WTC11 (cell line): ENCODE results near the gene CHD6. TPM values are rescaled to one million over a fixed set of nuclear protein-coding genes. Genes with fewer than 3 reads are reported as not detected.

ENCODE experiments used
- ATAC-seq: fragments of 200-7000 bp; cut with Tn5 transposase; 2 replicates; pipeline ENCODE4 v1.10.0; 2021; ENCODE audit warnings: mild to moderate bottlenecking, moderate library complexity
- CTCF ChIA-PET: fragments of 300-600 bp; sonication (Branson Sonifier 250); formaldehyde crosslinking; loops from one replicate; lab custom pipeline; 2021; ENCODE audit warnings: antibody characterized with exemption; lab: Charles Lee
- POLR2A ChIA-PET: fragments of 350-600 bp; sonication (Branson Sonifier 250); formaldehyde crosslinking; loops from one replicate; lab custom pipeline; 2021; ENCODE audit warnings: antibody characterized with exemption; lab: Charles Lee
- DNase-seq: peaks from one replicate; pipeline ENCODE4 v3.0.0; 2021; ENCODE audit warnings: low spot score
- H3K27ac Mint-ChIP-seq: 2 replicates; pipeline ENCODE4 v1.8.0; 2021; ENCODE audit warnings: mixed read lengths
- H3K27me3 Mint-ChIP-seq: 2 replicates; pipeline ENCODE4 v1.8.0; 2021; ENCODE audit warnings: low read depth, mild to moderate bottlenecking, moderate library complexity, mixed read lengths
- H3K36me3 Mint-ChIP-seq: 2 replicates; pipeline ENCODE4 v1.8.0; 2021; ENCODE audit warnings: mixed read lengths
- H3K4me1 Mint-ChIP-seq: 2 replicates; pipeline ENCODE4 v1.8.0; 2022; ENCODE audit warnings: mixed read lengths
- H3K4me3 Mint-ChIP-seq: 2 replicates; pipeline ENCODE4 v1.8.0; 2021; ENCODE audit warnings: mild to moderate bottlenecking, moderate library complexity, mixed read lengths
- H3K9me3 Mint-ChIP-seq: 2 replicates; pipeline ENCODE4 v1.8.0; 2021; ENCODE audit warnings: mixed read lengths
- ATF6 ChIP-seq: sonication (generic); formaldehyde crosslinking; IDR thresholded peaks from 2 replicates; pipeline ENCODE4 v1.8.1; 2023; ENCODE audit warnings: mild to moderate bottlenecking, missing genetic modification reagents
- ERG ChIP-seq: fragments of 250-450 bp; sonication (Bioruptor Pico); IDR thresholded peaks from 2 replicates; pipeline ENCODE4 v1.8.0; 2021; ENCODE audit warnings: mild to moderate bottlenecking
- ETV6 ChIP-seq: sonication (generic); formaldehyde crosslinking; IDR thresholded peaks from 2 replicates; pipeline ENCODE4 v1.8.1; 2022; ENCODE audit warnings: mild to moderate bottlenecking, missing genetic modification reagents
- GRHL2 ChIP-seq: fragments of 250-450 bp; sonication (Bioruptor Pico); IDR thresholded peaks from 2 replicates; pipeline ENCODE4 v1.8.0; 2022; ENCODE audit warnings: mild to moderate bottlenecking, moderate library complexity; ENCODE audit not compliant: insufficient replicate concordance, severe bottlenecking
- HMGXB4 ChIP-seq: sonication (generic); formaldehyde crosslinking; IDR thresholded peaks from 2 replicates; pipeline ENCODE4 v1.8.1; 2023; ENCODE audit warnings: mild to moderate bottlenecking, moderate library complexity, missing genetic modification reagents
- JAZF1 ChIP-seq: fragments of 250-450 bp; sonication (Bioruptor Pico); IDR thresholded peaks from 2 replicates; pipeline ENCODE4 v1.9.0; 2021; ENCODE audit warnings: moderate library complexity, mild to moderate bottlenecking, inconsistent platforms
- MXD4 ChIP-seq: fragments of 250-450 bp; sonication (Bioruptor Pico); IDR thresholded peaks from 2 replicates; pipeline ENCODE4 v1.8.0; 2021; ENCODE audit warnings: mild to moderate bottlenecking, moderate library complexity, borderline replicate concordance
- MYBL2 ChIP-seq: sonication (generic); formaldehyde crosslinking; IDR thresholded peaks from 2 replicates; pipeline ENCODE4 v1.8.1; 2023; ENCODE audit warnings: mild to moderate bottlenecking, moderate library complexity, missing genetic modification reagents
- NFYB ChIP-seq: sonication (generic); formaldehyde crosslinking; conservative IDR thresholded peaks from 2 replicates; pipeline ENCODE4 v1.8.0; 2022; ENCODE audit warnings: low read depth, missing genetic modification reagents
- NR2C2 ChIP-seq: sonication (generic); formaldehyde crosslinking; IDR thresholded peaks from 2 replicates; pipeline ENCODE4 v1.8.0; 2022; ENCODE audit warnings: mild to moderate bottlenecking, missing genetic modification reagents
- STAT6 ChIP-seq: sonication (generic); formaldehyde crosslinking; conservative IDR thresholded peaks from 2 replicates; pipeline ENCODE4 v1.8.1; 2023; ENCODE audit warnings: mild to moderate bottlenecking, low read depth, missing genetic modification reagents, moderate library complexity
- TCF7 ChIP-seq: sonication (generic); formaldehyde crosslinking; IDR thresholded peaks from 2 replicates; pipeline ENCODE4 v1.8.0; 2022; ENCODE audit warnings: mild to moderate bottlenecking, low read depth, missing genetic modification reagents, moderate library complexity
- ZNF317 ChIP-seq: sonication (generic); formaldehyde crosslinking; IDR thresholded peaks from 2 replicates; pipeline ENCODE4 v1.8.1; 2023; ENCODE audit warnings: low read depth, mild to moderate bottlenecking, moderate library complexity, missing genetic modification reagents, borderline replicate concordance
- total RNA-seq: library from RNA; stranded (reverse); gene quantifications from 3 replicates; pipeline ENCODE4 v1.2.3, GENCODE V29; 2021
- TF ChIP-seq, protein P1 (sequence below): sonication (generic); formaldehyde crosslinking; IDR thresholded peaks from 2 replicates; pipeline ENCODE4 v1.8.1; 2022; ENCODE audit warnings: mild to moderate bottlenecking, moderate library complexity, missing genetic modification reagents
- TF ChIP-seq, protein P2 (sequence below): sonication (generic); formaldehyde crosslinking; IDR thresholded peaks from 2 replicates; pipeline ENCODE4 v1.8.0; 2022; ENCODE audit warnings: missing genetic modification reagents

Gene CHD6
- total RNA-seq, 1 experiment from 2014 or later = 52.1 TPM

GRCh38 chr20:41352106-41352505 lies 266.1 kb downstream of the CHD6 start:
- POLR2A ChIA-PET = no interaction called here
- ATAC-seq = peak; percentile 82

More at GRCh38 chr20:41352106-41352505, 266.1 kb downstream of the CHD6 start:
- no peak overlapping the region for H3K27ac Mint-ChIP-seq
- TF ChIP-seq ETV6 (CRISPR knock-in tag) (no peak), ERG (CRISPR knock-in tag) (no peak), TCF7 (CRISPR knock-in tag) (no peak), NFYB (CRISPR knock-in tag) (no peak), GRHL2 (no peak), ZNF317 (CRISPR knock-in tag) (no peak), JAZF1 (no peak), MXD4 (no peak), NR2C2 (CRISPR knock-in tag) (no peak), MYBL2 (no peak), STAT6 (no peak), ATF6 (CRISPR knock-in tag) (no peak), HMGXB4 (CRISPR knock-in tag) (no peak)
- TF ChIP-seq, protein P1, sequence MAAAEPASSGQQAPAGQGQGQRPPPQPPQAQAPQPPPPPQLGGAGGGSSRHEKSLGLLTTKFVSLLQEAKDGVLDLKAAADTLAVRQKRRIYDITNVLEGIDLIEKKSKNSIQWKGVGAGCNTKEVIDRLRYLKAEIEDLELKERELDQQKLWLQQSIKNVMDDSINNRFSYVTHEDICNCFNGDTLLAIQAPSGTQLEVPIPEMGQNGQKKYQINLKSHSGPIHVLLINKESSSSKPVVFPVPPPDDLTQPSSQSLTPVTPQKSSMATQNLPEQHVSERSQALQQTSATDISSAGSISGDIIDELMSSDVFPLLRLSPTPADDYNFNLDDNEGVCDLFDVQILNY (CRISPR knock-in tag) = no peak
- TF ChIP-seq, protein P2, sequence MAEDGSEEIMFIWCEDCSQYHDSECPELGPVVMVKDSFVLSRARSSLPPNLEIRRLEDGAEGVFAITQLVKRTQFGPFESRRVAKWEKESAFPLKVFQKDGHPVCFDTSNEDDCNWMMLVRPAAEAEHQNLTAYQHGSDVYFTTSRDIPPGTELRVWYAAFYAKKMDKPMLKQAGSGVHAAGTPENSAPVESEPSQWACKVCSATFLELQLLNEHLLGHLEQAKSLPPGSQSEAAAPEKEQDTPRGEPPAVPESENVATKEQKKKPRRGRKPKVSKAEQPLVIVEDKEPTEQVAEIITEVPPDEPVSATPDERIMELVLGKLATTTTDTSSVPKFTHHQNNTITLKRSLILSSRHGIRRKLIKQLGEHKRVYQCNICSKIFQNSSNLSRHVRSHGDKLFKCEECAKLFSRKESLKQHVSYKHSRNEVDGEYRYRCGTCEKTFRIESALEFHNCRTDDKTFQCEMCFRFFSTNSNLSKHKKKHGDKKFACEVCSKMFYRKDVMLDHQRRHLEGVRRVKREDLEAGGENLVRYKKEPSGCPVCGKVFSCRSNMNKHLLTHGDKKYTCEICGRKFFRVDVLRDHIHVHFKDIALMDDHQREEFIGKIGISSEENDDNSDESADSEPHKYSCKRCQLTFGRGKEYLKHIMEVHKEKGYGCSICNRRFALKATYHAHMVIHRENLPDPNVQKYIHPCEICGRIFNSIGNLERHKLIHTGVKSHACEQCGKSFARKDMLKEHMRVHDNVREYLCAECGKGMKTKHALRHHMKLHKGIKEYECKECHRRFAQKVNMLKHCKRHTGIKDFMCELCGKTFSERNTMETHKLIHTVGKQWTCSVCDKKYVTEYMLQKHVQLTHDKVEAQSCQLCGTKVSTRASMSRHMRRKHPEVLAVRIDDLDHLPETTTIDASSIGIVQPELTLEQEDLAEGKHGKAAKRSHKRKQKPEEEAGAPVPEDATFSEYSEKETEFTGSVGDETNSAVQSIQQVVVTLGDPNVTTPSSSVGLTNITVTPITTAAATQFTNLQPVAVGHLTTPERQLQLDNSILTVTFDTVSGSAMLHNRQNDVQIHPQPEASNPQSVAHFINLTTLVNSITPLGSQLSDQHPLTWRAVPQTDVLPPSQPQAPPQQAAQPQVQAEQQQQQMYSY (CRISPR knock-in tag) = no peak
- TF ChIP-seq, all 79 proteins: peak for 0
- Mint-ChIP-seq H3K4me1 (peaks cover 1% of the 10 kb centered on the region), H3K9me3 (no peaks in the 10 kb centered on the region), H3K4me3 (no peak overlapping the region), H3K36me3 (no peaks in the 10 kb centered on the region), H3K27me3 (no peaks in the 10 kb centered on the region)
- CTCF ChIA-PET = interaction anchor here (0.6 to 3.3 kb wide), 8 partner anchors 8 to 179 kb away, joined by 3 to 11 read pairs (median 5); partner anchors contain the start of genes EMILIN3 and LPIN3
- no peak for DNase-seq
